Testis (tissue), 2 donors: ENCODE data around the gene OSBPL9.

Experiments
- CTCF ChIP-seq, 3 experiments: fragments of 450-650 bp in 2 of 3; fragments of 200-600 bp in 1 of 3; sonication (generic) in 1 of 3; IDR thresholded peaks; one replicate each; pipeline ENCODE4 v1.5.1; 2016 to 2019; ENCODE audit warnings: antibody characterized with exemption in 3 of 3, mild to moderate bottlenecking in 2 of 3, moderate library complexity in 1 of 3
- POLR2A ChIP-seq: fragments of 450-650 bp; IDR thresholded peaks from one replicate; pipeline ENCODE4 v1.6.1; 2017; ENCODE audit warnings: antibody characterized with exemption, mild to moderate bottlenecking, moderate library complexity

GRCh38 chr1:51735746-51736254, 118.9 kb downstream of the OSBPL9 start:
- TF ChIP-seq CTCF (IDR thresholded peaks at IDR 0.05), result no peak
- no peak for TF ChIP-seq POLR2A
